A673 (cell line): ENCODE results near the gene PPIAL4G. TPM values are rescaled to one million over a fixed set of nuclear protein-coding genes. Genes with fewer than 3 reads are reported as not detected.
"Not testable (repeated sequence)": the region's sequence is repeated elsewhere in the genome, so short reads cannot be mapped to it uniquely, and the experiment has no call there.

Experiments used
- BruUV-seq: library from RNA; stranded (reverse); fragments of 400-500 nt; replicated peaks from 2 replicates; lab custom pipeline; 2021; lab: Mats Ljungman, UMichigan
- CTCF ChIA-PET: fragments of 300-600 bp; sonication (Branson Sonifier 250); formaldehyde crosslinking; loops from one replicate; lab custom pipeline; 2022; ENCODE audit warnings: antibody characterized with exemption; lab: Charles Lee
- POLR2A ChIA-PET: fragments of 300-600 bp; sonication (Branson Sonifier 250); formaldehyde crosslinking; loops from one replicate; lab custom pipeline; 2022; ENCODE audit warnings: antibody characterized with exemption; ENCODE audit not compliant: low non-redundant PET; lab: Charles Lee
- DNase-seq: peaks from one replicate; pipeline ENCODE4 v3.0.0-alpha.2; 2015; ENCODE audit warnings: low spot score
- H3K27ac ChIP-seq: fragments of 200-600 bp; sonication (generic); 2 replicates; pipeline ENCODE4 v1.5.1; 2016; ENCODE audit warnings: mixed run types, low read depth, mild to moderate bottlenecking, mixed read lengths, antibody characterized with exemption, low read length; ENCODE audit not compliant: poor library complexity, severe bottlenecking
- H3K27me3 ChIP-seq: fragments of 200-600 bp; sonication (generic); replicated peaks from 2 replicates; pipeline ENCODE4 v1.6.1; 2017; ENCODE audit warnings: mixed run types, low read depth, mild to moderate bottlenecking, mixed read lengths, antibody characterized with exemption, low read length; ENCODE audit not compliant: insufficient read depth, poor library complexity
- H3K36me3 ChIP-seq: fragments of 200-600 bp; sonication (generic); 2 replicates; pipeline ENCODE4 v1.6.1; 2016; ENCODE audit warnings: mixed run types, mild to moderate bottlenecking, mixed read lengths, antibody characterized with exemption, low read length; ENCODE audit not compliant: insufficient read depth, poor library complexity, severe bottlenecking
- H3K4me1 ChIP-seq: fragments of 200-600 bp; sonication (generic); 2 replicates; pipeline ENCODE4 v1.6.1; 2017; ENCODE audit warnings: mixed run types, mild to moderate bottlenecking, mixed read lengths, antibody characterized with exemption, low read length; ENCODE audit not compliant: insufficient read depth, poor library complexity, severe bottlenecking
- H3K4me3 ChIP-seq: fragments of 200-600 bp; sonication (generic); 2 replicates; pipeline ENCODE4 v1.5.1; 2016; ENCODE audit warnings: low read depth, mixed run types, mild to moderate bottlenecking, mixed read lengths, low read length; ENCODE audit not compliant: poor library complexity, severe bottlenecking
- H3K9me3 ChIP-seq: fragments of 200-600 bp; sonication (generic); 2 replicates; pipeline ENCODE4 v1.6.1; 2016; ENCODE audit warnings: mixed run types, low read depth, mild to moderate bottlenecking, mixed read lengths, antibody characterized with exemption, low read length; ENCODE audit not compliant: poor library complexity, severe bottlenecking
- EZH2 ChIP-seq: fragments of 200-600 bp; sonication (generic); IDR thresholded peaks from 2 replicates; pipeline ENCODE4 v1.6.1; 2017; ENCODE audit warnings: borderline replicate concordance, low read depth, mild to moderate bottlenecking, mixed read lengths, antibody characterized with exemption, low read length; ENCODE audit not compliant: poor library complexity, severe bottlenecking
- intact Hi-C: fragments of 100-400 bp; cut with micrococcal nuclease; formaldehyde crosslinking; loops from one replicate; pipeline ENCODE4 v1.10.0; 2022; ENCODE audit not compliant: unreplicated experiment
- total RNA-seq: library from RNA; stranded (reverse); gene quantifications from 2 replicates; pipeline ENCODE4 v1.2.3, GENCODE V29; 2021
- TF ChIP-seq, protein P1 (sequence below): fragments of 300-800, 200-600 bp; sonication (generic); conservative IDR thresholded peaks from 2 replicates; pipeline ENCODE4 v1.5.1; 2017; ENCODE audit warnings: low read depth, mild to moderate bottlenecking, antibody characterized with exemption, low read length, moderate library complexity, mixed read lengths

PPIAL4G gene
- total RNA-seq, 1 experiment from 2014 or later, result not detected

GRCh38 chr1:148434832-148435231, 48.3 kb downstream of the PPIAL4G start:
- no peaks in the 10 kb centered on the region for H3K36me3 ChIP-seq
- intact Hi-C loops, result no loop called here
- H3K4me1 ChIP-seq, result no peaks in the 10 kb centered on the region
- TF ChIP-seq EZH2, result no peak
- TF ChIP-seq, protein P1, sequence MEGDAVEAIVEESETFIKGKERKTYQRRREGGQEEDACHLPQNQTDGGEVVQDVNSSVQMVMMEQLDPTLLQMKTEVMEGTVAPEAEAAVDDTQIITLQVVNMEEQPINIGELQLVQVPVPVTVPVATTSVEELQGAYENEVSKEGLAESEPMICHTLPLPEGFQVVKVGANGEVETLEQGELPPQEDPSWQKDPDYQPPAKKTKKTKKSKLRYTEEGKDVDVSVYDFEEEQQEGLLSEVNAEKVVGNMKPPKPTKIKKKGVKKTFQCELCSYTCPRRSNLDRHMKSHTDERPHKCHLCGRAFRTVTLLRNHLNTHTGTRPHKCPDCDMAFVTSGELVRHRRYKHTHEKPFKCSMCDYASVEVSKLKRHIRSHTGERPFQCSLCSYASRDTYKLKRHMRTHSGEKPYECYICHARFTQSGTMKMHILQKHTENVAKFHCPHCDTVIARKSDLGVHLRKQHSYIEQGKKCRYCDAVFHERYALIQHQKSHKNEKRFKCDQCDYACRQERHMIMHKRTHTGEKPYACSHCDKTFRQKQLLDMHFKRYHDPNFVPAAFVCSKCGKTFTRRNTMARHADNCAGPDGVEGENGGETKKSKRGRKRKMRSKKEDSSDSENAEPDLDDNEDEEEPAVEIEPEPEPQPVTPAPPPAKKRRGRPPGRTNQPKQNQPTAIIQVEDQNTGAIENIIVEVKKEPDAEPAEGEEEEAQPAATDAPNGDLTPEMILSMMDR, result no peak
- H3K27ac ChIP-seq, result no peak overlapping the region
- ChIA-PET POLR2A (no interaction called here), CTCF (no interaction called here)
- no TSS peak for BruUV-seq
- no peaks in the 10 kb centered on the region for H3K27me3 ChIP-seq
- H3K9me3 ChIP-seq, result no peaks in the 10 kb centered on the region
- DNase-seq, result no peak
- H3K4me3 ChIP-seq, result no peak overlapping the region

GRCh38 chr1:148432916-148433317, 50.2 kb downstream of the PPIAL4G start:
- BruUV-seq, H3K27me3 ChIP-seq, H3K9me3 ChIP-seq, POLR2A ChIA-PET, intact Hi-C loops, H3K36me3 ChIP-seq, H3K4me3 ChIP-seq, H3K4me1 ChIP-seq, CTCF ChIA-PET, H3K27ac ChIP-seq, DNase-seq: not testable (repeated sequence)

Other genes starting within 250 kb of the PPIAL4G start
- 22.0 and 22.3 TPM in 2 replicates for gene NBPF14, start 112.7 kb upstream of the PPIAL4G start, total RNA-seq